Measurements from ENCODE around the gene MTF1.

- TF ChIP-seq CTCF (IDR thresholded peaks at IDR 0.05 in 8 of 11, conservative IDR thresholded peaks at IDR 0.05 in 3 of 11) (no peak), POLR2AphosphoS5 (IDR thresholded peaks at IDR 0.05) (no peak)
Observed at GRCh38 chr1:37905727-37906126, 46.3 kb upstream of the MTF1 start.

All from spleen (tissue), 7 donors.